PFSK-1 (cell line): ENCODE data around the gene NDST4.

ENCODE experiments used
- FOXP2 ChIP-seq: optimal IDR thresholded peaks from 2 replicates; pipeline ENCODE3; 2011; ENCODE audit warnings: borderline replicate concordance, control low read depth, inconsistent platforms; ENCODE audit not compliant: insufficient read depth; ENCODE audit errors: extremely low read length, extremely low read depth
- POLR2AphosphoS5 ChIP-seq: IDR thresholded peaks from 2 replicates; pipeline ENCODE4 v1.6.1; 2012; ENCODE audit warnings: low read depth, mild to moderate bottlenecking, control low read depth, low read length, moderate library complexity
- SIN3A ChIP-seq: IDR thresholded peaks from 2 replicates; pipeline ENCODE4 v1.6.1; 2012; ENCODE audit warnings: mild to moderate bottlenecking, low read length, moderate library complexity, borderline replicate concordance; ENCODE audit not compliant: insufficient read depth
- TAF1 ChIP-seq: IDR thresholded peaks from 2 replicates; pipeline ENCODE4 v1.6.1; 2012; ENCODE audit warnings: low read length, control low read depth, borderline replicate concordance; ENCODE audit not compliant: insufficient read depth
- TF ChIP-seq, protein P1 (sequence below), 2 experiments: IDR thresholded peaks; 2 replicates each; pipeline versions ENCODE4 v1.6.1 to v1.8.0; 2011 to 2012; ENCODE audit warnings: low read depth in 2 of 2, low read length in 2 of 2, control low read depth in 1 of 2, inconsistent platforms in 1 of 2, mild to moderate bottlenecking in 1 of 2, moderate library complexity in 1 of 2; ENCODE audit not compliant: insufficient read depth in 1 of 2

The NDST4 gene

DNA sequence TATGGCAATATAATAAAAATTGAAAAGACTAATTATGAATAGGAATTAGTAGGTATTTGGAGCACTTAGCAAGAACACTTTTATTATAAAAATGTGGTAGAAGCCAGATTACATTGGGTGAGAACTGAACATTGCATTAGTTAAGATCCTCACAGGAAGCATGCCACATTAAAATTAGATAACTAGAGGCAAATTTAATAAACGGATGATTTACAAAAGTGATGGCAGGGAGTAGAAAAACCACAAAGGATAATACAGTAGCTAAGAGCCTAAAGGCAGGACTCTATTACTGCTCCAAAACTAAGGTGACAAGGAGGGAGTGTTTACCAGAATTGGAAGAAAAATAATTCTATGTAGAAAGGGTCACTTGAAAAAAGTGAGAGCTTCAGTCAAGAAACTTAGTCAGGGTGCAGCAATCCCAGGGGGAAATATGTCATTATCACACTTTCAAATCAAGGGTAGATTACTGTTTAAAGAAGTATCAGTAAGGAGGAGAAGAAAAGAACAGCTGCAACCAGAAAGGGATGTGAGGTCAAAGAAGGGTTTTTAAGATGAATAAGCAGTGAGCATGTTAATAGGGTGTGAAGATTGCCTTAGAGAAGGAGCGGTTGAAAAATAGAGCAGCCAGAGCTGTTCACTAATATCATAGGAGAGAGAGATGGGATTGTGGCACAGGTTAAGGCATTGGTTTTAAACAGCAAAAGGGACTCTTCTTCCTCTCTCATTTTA lies 84.6 kb downstream of the NDST4 start:
- TF ChIP-seq FOXP2 (no peak), POLR2AphosphoS5 (no peak), SIN3A (no peak), TAF1 (no peak)
- TF ChIP-seq, protein P1, sequence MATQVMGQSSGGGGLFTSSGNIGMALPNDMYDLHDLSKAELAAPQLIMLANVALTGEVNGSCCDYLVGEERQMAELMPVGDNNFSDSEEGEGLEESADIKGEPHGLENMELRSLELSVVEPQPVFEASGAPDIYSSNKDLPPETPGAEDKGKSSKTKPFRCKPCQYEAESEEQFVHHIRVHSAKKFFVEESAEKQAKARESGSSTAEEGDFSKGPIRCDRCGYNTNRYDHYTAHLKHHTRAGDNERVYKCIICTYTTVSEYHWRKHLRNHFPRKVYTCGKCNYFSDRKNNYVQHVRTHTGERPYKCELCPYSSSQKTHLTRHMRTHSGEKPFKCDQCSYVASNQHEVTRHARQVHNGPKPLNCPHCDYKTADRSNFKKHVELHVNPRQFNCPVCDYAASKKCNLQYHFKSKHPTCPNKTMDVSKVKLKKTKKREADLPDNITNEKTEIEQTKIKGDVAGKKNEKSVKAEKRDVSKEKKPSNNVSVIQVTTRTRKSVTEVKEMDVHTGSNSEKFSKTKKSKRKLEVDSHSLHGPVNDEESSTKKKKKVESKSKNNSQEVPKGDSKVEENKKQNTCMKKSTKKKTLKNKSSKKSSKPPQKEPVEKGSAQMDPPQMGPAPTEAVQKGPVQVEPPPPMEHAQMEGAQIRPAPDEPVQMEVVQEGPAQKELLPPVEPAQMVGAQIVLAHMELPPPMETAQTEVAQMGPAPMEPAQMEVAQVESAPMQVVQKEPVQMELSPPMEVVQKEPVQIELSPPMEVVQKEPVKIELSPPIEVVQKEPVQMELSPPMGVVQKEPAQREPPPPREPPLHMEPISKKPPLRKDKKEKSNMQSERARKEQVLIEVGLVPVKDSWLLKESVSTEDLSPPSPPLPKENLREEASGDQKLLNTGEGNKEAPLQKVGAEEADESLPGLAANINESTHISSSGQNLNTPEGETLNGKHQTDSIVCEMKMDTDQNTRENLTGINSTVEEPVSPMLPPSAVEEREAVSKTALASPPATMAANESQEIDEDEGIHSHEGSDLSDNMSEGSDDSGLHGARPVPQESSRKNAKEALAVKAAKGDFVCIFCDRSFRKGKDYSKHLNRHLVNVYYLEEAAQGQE (IDR thresholded peaks at IDR 0.05; ENCODE audit: insufficient read depth in 1 of 2, low read depth in 2 of 2, low read length in 2 of 2): no peak

DNA sequence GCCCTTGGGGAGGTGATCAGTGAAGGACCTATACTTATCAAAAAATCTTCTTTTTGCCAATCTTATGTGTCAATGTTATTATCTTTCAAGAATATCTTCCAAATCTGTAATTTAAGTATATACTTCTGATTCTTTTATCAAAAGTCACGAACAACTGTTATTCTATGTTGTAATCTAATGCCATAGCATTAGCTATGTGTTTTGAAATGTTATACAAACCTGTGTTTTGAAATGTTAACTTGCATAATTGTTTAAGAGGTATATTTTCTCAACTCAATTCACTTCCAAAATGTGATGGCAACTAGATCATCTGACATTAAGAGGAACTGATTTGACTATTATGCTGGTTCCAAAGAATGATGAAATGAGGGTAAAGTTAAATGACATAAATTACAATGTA lies 113.5 kb downstream of the NDST4 start:
- TF ChIP-seq POLR2AphosphoS5 (no peak), FOXP2 (no peak), TAF1 (no peak), SIN3A (no peak)
- TF ChIP-seq, protein P1 (IDR thresholded peaks at IDR 0.05; ENCODE audit: insufficient read depth in 1 of 2, low read depth in 2 of 2, low read length in 2 of 2): no peak

DNA sequence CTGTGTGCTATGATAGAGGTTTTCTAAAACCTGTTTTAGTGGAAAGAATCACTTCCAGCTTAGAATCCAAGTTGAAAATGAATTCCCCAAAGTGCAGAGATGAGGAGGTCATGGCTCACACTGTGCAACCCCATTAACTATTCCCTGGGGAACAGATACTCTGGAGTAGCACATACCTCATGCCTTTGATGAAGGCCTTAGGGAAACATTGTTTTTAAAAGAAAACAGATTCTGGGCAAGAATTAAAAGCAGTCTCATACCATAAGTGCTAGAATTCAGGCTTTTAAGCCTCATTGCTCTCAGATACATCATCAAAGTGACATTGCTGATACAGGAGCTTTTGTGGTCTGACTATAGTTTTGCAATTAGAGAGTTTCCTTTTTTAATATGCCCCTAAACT lies 115.1 kb downstream of the NDST4 start:
- TF ChIP-seq TAF1 (no peak), FOXP2 (no peak), POLR2AphosphoS5 (no peak), SIN3A (no peak)
- TF ChIP-seq, protein P1 (IDR thresholded peaks at IDR 0.05; ENCODE audit: insufficient read depth in 1 of 2, low read depth in 2 of 2, low read length in 2 of 2): no peak

DNA sequence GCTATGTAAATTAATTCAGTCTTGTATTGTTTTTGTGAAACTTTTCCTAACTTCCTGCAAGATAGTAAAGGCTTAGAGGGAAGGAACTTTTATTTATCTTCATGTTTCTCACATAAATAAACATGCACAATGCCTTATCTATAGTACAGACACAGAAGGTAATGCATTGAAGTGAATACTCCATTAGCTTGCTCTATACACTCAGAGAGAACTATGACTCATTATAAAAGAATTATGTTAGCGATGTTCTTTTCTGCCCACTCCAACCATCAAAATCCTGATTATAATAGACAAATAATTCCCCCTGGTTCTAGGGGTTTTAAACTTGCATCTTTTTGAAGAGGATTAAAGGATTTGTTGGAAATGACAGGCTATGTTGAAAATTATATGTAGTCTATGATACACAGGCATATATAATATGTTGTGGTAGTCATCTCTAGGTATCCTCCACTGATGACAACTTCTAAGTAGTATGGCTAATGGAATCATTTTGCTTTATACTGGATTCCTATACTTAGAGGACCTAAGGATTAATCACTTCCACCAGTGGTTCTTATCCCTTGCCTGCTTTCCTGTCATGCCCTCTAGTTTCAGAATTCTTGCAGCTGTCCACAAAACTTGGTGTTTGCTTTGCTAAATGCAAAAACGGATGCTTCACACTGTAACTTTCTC lies 115.7 kb downstream of the NDST4 start:
- no peak for TF ChIP-seq FOXP2
- no peak for TF ChIP-seq TAF1
- TF ChIP-seq, protein P1 (IDR thresholded peaks at IDR 0.05; ENCODE audit: insufficient read depth in 1 of 2, low read depth in 2 of 2, low read length in 2 of 2): no peak
- TF ChIP-seq SIN3A: no peak
- no peak for TF ChIP-seq POLR2AphosphoS5
